GM21447 (cell line): ENCODE measurements around the gene TBC1D3B.
"Not testable (repeated sequence)": the region's sequence is repeated elsewhere in the genome, so short reads cannot be mapped to it uniquely, and the experiment has no call there.

Experiments used
- ATAC-seq: cut with Tn5 transposase; IDR thresholded peaks from one replicate; pipeline ENCODE4 v1.9.1; 2021; ENCODE audit not compliant: unreplicated experiment

The TBC1D3B gene

DNA sequence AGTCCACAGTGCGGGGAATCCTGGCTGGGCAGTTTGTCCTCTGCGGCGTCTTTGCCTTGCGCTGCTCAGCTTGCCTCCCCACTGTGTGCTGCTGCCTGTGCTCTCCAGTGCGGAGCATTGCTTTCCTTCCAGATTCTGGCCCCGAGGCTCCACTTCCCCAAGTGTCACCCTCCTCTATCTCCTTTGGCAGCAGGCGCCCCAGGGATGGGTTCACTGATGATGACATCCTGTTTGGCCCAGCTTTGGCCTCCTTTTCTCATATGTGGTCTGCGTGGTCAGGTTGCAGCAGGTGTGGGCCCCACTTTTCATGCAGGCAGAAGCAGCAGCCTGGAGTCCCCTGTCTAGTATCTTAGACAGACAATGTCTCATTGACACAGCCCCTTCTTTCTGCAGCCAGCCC is 25.1 kb upstream of the TBC1D3B start:
- not testable (repeated sequence) for ATAC-seq

DNA sequence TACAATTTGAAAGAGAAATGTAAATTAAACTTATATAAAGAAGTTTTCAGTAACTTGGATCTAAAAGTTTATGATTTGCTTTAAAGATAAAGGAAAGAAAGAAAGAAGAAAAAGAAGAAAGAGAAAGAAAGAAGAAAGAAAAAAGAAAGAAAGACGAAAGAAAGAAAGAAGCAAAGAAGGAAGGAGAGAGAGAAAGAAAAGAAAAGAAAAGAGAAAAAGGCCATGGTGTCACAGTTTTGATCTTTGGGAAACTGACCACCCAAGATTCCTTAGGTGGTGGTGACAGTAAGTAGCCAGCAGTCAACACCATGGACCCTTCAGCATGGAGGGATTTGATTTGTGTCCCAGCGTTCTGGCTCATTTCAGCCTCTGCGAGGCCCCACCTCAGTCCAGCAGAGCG is 24.7 kb upstream of the TBC1D3B start:
- ATAC-seq: not testable (repeated sequence)

- peak; percentile 22 for ATAC-seq
These were observed 22.5 kb upstream of the TBC1D3B start for GRCh38 chr17:36198831-36199465.

DNA sequence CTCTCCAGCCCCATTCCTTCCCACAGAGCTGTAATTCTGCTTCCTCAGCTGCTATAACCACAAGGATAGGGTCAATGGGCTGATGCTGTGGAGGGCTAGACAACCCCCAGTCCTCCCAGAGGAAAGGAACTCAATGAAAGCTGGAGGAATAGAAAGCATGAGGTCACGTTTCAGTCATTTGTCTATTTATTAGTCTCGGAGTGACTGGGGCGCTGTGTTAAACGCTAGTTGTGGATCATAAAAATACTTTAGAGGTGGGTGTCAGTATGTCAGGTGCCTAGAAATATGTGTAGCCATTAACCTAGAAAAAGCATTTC is 20.9 kb upstream of the TBC1D3B start:
- ATAC-seq: peak; percentile 19

DNA sequence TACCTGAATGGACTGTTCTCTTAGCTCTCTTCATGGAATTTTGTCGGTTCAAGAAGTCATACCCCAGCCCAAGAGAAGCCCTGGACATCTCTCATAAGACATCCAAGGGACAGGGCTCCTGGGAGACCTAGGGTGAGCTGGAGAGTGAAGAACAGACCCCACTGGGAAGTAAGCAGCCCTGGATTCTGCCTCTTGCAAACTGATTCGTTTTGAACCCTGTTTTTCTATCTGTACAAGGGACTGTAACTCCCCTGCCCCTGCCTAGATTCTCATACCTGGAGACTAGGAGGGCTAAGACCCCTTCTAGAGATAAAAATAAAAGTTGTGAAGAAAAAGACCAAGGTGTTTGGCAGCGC is 19.7 kb upstream of the TBC1D3B start:
- no peak for ATAC-seq

DNA sequence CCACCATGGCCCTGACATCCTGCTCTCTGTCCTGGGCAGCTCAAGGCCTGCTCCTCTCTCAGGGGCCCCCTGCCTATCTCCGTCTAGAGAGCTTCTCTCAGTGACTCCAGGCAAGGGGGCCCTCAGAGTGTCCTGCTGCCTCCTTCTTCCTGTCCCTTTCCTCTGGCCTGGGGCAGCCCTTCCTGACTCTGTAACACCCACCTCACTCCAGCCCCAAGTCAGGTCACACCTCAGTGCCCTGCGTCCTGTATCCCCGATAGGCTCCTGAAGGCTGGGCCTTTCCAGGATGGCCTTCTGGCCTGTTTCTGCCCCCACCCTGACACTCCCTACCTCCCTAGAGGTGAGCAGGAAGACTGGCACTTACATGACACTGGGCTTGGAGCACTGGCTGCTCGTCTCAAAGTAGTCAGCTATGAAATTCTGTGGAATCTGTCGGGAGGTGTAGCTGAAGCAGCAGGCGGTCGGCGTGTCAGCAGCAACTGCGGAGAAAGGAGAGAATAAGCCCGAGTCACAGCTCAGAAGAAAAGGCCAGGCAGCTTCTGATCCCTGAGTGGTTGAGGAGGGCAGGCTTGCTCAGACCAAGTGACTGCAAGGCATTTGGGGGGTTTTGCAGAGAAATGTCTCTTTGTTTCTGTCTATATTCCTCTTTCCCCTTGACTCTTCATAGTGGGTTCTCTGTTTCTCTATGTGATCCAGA is 19.1 kb upstream of the TBC1D3B start:
- ATAC-seq: no peak

DNA sequence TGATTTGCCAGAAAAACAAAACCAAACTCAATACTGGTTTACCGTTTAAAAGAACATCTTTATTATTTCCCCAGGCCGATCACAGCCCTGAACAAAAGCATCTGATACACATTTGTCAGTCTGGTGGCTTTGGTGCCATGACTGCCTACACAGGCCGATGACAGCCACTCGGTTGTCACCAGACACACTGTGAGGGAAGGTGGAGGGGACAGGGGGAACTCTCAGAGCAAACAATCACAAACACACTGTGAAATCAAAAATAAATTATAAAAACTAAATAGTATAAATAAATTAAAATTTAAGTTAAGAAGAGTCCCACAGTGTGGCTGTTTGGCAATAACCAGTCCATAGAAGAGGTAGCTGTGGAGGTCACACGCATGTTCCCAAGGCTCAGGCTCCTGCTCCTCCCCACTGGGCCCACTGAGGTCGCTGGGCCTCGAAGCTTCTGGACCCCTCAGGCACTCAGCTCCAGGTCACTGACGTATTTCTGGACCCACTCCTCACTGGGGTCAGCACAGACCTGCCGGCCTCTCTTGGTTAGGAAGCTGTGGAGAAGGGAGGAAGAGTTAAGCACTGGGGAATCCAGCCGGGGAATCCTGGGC is 18.5 kb upstream of the TBC1D3B start:
- ATAC-seq: not testable (repeated sequence)

GRCh38 chr17:36194147-36194831 is 17.9 kb upstream of the TBC1D3B start:
- not testable (repeated sequence) for ATAC-seq

DNA sequence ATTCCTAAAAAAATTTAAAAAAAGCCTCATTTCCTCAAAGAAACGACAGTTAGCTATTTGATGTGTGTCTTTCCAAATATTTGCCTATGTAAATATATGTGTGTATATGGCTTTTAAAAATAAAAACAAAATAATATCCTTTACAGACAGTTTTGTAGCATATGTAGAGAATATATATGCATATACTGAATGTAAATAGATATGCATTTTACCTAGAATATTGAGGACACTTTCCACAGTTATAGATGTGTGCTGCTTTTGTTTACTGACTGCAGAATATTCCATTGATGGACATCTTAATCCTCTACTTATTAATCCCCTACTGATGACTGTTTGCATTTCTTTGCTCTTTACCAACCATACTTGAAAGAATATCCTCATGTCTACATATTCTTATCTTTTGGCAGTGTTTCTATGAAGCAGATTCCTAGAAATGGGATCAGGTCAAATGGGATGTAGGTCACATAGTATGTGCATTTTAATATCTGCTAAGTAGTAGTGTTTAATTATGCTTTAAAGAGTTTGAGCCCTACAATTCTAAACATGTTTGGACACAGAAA is 16.9 kb upstream of the TBC1D3B start:
- ATAC-seq: no peak

DNA sequence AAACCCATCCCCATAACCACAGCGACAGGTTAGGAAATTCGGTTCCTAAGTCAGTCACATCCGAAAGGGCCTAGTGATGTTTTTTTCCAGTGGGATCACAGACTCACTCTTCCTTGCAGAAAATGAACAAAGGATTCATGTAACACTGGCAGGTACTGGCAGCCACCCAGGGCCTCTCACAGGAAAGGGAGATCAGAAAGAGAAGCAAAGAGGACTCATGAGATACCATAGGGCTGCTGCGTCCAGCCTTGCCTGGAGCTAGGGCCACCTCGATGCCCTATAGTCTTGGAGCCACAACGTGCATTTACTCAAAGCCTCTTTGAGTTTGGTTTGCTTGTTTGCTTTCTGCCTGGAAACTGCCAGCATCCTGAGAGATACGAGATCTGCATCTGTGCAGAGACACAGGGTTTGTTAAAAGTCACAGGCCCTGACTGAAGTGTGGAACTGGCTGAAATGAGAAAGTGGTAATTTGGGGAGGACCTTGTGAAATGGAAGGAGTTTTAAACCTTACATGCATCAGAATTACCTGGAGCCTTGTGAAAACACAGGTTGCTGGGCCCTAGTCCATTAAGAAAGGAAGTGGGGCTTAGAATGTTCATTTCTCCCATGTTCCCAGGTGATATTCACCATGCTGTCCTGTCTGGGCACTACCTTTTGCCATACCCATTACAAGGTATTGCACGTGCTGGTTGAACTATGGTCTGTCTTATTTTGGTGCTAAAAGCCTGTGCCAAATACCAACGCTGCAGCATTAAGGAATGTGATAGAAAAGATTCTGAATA is 14.3 kb upstream of the TBC1D3B start:
- not testable (repeated sequence) for ATAC-seq

- ATAC-seq: not testable (repeated sequence)
These were observed 13.6 kb upstream of the TBC1D3B start for GRCh38 chr17:36189993-36190392.

DNA sequence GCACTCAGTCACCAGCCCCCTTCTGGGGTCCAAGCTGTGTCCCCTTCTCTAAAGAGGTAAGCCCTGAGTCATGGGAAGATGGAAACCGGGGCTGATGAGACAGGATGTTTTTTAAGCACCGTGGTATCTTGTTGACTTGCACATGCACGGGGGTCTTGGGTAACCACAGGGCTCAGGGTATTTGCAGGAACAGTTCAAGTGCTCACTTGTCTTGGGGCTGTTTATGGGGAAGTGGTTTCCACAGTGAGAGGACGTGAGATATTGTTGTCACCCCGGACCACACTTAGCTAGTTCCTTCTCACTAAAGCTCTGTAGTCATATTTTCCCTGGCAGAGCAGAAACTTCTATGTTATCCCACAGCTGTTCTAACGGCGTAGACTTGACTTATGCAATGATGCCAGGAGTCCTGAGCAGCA is 12.5 kb upstream of the TBC1D3B start:
- peak; percentile 73 for ATAC-seq

DNA sequence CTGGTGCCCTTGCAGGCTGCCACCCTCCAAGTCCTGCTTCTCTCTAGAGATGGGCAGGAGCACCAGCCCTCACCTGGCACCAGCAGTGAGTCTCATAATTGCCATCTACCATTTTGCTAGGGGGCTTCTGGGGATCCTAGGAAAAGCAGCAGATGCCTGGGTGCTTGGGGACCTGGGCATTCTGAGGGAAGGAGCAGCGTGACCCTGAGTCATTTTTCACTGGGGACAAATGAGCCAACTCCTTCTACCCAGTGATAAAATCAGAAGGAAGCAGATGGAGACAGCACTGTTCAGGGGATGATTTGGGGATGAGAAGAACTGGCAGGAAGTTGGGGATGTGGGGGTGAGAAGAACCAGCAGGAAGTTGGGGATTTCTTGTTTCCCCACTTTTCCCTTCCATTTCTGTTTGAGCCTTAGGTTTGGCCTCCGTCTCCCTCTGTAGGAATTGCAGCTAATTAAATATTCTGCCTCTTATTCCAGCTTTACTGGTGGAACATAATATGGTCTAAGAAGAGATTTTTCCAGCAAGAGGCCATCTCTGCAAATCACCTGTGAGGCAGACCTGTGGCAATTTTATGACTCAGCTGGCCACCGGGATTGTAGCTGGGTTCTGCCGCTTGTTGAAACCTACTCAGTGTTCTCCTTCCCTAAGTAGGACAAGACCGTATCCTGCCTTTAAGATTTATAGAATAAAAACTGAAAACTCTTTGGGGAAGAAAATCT is 11.7 kb upstream of the TBC1D3B start:
- not testable (repeated sequence) for ATAC-seq

- ATAC-seq: not testable (repeated sequence)
These were observed 10.7 kb upstream of the TBC1D3B start for GRCh38 chr17:36186810-36187763.

- ATAC-seq: no peak
These were observed 9.0 kb upstream of the TBC1D3B start for GRCh38 chr17:36185416-36185815.

- ATAC-seq: no peak
These were observed 7.8 kb upstream of the TBC1D3B start for GRCh38 chr17:36184023-36184765.

DNA sequence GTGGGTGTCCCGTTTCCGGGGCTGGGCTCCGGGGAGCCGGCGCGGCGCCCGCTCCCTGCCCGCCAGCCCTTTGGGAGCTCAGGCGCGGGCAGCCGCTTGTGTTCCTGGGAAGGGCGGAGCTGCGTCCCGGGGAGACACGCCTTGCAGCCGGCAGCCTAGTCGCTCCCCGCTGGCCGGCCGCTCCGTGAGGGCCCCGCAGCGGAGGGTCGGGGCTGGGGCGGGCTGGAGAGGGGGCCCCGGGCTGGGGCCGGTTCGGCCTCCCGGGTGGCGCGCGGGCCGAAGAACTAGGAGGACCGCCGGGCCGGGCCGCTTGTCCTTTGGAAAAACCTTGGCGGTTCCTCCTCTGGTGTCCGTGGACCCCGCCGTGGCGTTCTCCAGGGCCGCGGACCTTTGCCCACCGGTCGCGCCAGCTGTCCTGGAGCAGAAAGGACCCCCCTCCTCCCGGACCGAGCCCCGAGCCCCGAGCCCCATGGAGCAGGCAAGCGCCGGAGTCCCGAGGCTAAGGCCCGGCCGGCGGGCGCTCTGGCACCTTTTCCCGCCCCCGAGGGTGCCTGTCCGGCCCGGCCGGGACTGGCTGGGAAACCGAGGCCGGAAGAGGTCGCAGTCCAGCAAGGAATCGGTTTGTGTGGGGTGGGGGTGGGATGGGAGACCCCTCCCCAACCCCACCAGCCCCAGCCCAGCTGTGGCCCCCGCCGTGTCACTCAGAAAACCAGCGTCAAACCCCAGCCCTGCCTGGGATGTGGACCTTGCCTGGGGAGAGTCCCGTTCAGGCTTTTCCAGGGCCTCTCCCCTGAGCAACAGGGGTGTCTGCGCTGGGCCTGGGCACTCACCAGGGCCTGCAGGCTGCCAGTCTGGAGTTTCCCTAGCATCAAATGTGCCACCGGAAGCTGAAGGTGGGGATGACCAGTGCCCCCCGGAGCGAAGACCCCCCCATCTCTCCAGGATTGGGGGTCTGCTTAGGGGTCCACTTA is 6.8 kb upstream of the TBC1D3B start:
- ATAC-seq: no peak
